Pons (tissue), 1 donor: ENCODE data around the gene EDIL3.
"Not testable (repeated sequence)": the region's sequence is repeated elsewhere in the genome, so short reads cannot be mapped to it uniquely, and the experiment has no call there.

ENCODE experiments used
- DNase-seq: peaks from one replicate; pipeline ENCODE4 v3.0.0-alpha.2; 2016; ENCODE audit warnings: low spot score

The EDIL3 gene

GRCh38 chr5:84298628-84299027, 86.1 kb downstream of the EDIL3 start:
- DNase-seq, result no peak

GRCh38 chr5:84297641-84298040, 87.0 kb downstream of the EDIL3 start:
- DNase-seq, result not testable (repeated sequence)

GRCh38 chr5:84292788-84293653, 91.7 kb downstream of the EDIL3 start:
- DNase-seq, result no peak

- DNase-seq, result peak; percentile 95
Measured at GRCh38 chr5:84292000-84292642, 92.6 kb downstream of the EDIL3 start.

GRCh38 chr5:84290673-84291072, 94.0 kb downstream of the EDIL3 start:
- no peak for DNase-seq

- DNase-seq, result peak; percentile 61
Measured at GRCh38 chr5:84290161-84290560, 94.5 kb downstream of the EDIL3 start.

- no peak for DNase-seq
Measured at GRCh38 chr5:84287951-84288350, 96.7 kb downstream of the EDIL3 start.

- no peak for DNase-seq
Measured at GRCh38 chr5:84286662-84287061, 98.0 kb downstream of the EDIL3 start.

GRCh38 chr5:84285641-84286637, 98.7 kb downstream of the EDIL3 start:
- no peak for DNase-seq

- DNase-seq, result no peak
Measured at GRCh38 chr5:84281383-84281782, 103.3 kb downstream of the EDIL3 start.

GRCh38 chr5:84279234-84279633, 105.4 kb downstream of the EDIL3 start:
- DNase-seq, result no peak

- no peak for DNase-seq
Measured at GRCh38 chr5:84275609-84276008, 109.1 kb downstream of the EDIL3 start.

GRCh38 chr5:84274585-84275468, 109.9 kb downstream of the EDIL3 start:
- no peak for DNase-seq

- no peak for DNase-seq
Measured at GRCh38 chr5:84273517-84273883, 111.2 kb downstream of the EDIL3 start.

GRCh38 chr5:84272771-84273516, 111.7 kb downstream of the EDIL3 start:
- DNase-seq, result no peak

- DNase-seq, result no peak
Measured at GRCh38 chr5:84265739-84266550, 118.7 kb downstream of the EDIL3 start.

- DNase-seq, result no peak
Measured at GRCh38 chr5:84265130-84265529, 119.5 kb downstream of the EDIL3 start.

- DNase-seq, result no peak
Measured at GRCh38 chr5:84260939-84261338, 123.7 kb downstream of the EDIL3 start.

- DNase-seq, result no peak
Measured at GRCh38 chr5:84260140-84260539, 124.5 kb downstream of the EDIL3 start.
